ENCODE measurements around the gene ATP6V1F.

DNA sequence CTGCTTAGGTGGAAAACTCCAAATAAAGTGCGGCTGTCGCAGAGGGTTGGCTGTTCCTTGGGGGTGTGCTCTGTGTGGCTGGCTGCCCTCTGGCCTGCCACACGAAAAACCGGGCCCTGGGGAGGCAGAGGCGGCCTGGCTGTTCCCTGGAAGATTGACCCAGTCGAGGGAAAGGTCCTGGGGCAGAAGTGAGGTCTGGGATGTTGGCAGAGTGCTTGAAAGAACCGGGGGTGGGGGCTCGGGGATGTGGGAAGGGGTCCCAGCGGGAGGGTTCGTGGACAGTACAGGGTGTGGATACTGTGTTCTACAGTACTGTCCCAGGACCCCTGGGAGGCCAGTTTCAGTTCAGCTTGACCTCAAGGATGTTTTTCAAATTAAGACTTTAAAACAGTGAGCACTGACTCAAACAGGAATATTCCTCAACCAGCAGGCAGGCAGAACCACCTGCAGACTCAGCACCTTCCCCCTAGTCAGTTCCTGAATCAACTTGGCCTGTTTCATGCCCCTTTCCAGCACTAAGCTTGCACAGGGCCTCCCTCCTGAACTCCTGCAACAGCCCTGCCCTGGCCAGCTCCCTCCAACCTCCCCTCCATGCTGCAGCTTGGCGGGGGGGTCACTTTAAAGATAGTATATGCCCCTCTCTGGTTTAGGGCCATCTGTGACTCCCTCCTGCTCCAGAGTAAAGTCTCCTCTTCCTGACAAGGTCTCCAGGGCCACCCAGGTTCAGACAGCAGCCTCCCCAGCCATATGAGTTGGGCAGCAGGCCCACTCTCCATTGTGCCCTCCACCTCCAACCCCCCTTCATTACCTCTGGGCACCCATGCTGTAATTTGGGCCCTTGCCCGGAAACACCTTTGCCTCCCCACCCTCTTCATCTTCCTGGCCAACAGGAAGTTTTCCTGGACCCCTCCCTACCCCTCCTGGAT lies 3.2 kb upstream of the ATP6V1F start:
- TF ChIP-seq, protein P1, sequence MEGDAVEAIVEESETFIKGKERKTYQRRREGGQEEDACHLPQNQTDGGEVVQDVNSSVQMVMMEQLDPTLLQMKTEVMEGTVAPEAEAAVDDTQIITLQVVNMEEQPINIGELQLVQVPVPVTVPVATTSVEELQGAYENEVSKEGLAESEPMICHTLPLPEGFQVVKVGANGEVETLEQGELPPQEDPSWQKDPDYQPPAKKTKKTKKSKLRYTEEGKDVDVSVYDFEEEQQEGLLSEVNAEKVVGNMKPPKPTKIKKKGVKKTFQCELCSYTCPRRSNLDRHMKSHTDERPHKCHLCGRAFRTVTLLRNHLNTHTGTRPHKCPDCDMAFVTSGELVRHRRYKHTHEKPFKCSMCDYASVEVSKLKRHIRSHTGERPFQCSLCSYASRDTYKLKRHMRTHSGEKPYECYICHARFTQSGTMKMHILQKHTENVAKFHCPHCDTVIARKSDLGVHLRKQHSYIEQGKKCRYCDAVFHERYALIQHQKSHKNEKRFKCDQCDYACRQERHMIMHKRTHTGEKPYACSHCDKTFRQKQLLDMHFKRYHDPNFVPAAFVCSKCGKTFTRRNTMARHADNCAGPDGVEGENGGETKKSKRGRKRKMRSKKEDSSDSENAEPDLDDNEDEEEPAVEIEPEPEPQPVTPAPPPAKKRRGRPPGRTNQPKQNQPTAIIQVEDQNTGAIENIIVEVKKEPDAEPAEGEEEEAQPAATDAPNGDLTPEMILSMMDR (IDR thresholded peaks at IDR 0.05), result no peak
- TF ChIP-seq POLR2A (IDR thresholded peaks at IDR 0.05), result no peak
- TF ChIP-seq POLR2AphosphoS5 (IDR thresholded peaks at IDR 0.05), result no peak

All from gastroesophageal sphincter (tissue), 3 donors.